SHP77 (cell line): ENCODE measurements around the gene NLRC5.
"Not testable (repeated sequence)": the region's sequence is repeated elsewhere in the genome, so short reads cannot be mapped to it uniquely, and the experiment has no call there.

ENCODE experiments used
- DNase-seq, 2 experiments: peaks; one replicate each; lab custom pipeline; 2025; lab: John Stamatoyannopoulos, UW

The NLRC5 gene

DNA sequence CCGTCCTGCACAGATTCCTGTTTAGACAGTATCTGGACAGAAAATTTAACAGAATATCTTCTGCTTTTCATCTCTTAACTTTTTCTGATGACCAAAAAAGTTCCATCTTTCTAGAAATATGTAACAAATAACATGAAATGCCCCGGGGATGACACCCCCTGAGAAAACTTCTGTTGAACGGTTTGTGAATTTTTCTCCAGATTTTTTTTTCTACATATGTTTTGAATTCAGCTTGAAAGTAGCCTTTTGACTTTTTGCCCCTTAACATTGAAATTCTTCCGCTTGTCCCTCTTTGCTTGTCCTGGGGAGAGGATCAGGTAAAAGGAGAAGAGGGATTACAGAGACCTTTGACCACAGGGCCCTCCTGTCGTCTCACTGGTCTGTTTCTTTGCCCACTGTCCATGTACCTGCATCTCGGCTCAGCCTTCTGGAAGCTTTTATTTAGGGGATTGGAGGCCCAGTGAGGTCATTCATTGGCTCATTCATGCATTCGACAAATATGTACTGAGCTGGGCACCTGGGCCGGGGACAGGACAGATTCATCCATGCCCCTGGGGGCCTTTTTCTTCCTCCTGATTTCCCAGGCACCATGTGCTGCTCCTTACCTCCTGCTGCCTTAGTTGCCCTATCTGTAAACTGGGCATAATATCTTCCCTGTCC is 83.4 kb downstream of the NLRC5 start:
- no peak for DNase-seq

DNA sequence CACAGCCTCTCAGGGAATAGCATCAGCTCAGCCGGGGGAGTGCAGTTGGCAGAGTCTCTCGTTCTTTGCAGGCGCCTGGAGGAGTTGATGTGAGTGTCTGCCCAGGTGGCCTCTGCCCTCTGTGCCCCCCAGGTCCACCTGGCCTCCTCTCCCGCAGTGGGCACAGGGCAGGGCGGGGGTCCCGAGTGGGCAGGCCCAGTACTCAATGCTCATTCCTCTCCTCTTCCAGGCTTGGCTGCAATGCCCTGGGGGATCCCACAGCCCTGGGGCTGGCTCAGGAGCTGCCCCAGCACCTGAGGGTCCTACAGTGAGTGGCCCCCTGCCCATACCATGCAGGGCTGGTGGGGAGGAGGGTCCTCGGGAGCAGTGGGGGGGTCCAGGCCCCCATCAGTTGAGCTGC is 88.4 kb downstream of the NLRC5 start:
- DNase-seq, result no peak

DNA sequence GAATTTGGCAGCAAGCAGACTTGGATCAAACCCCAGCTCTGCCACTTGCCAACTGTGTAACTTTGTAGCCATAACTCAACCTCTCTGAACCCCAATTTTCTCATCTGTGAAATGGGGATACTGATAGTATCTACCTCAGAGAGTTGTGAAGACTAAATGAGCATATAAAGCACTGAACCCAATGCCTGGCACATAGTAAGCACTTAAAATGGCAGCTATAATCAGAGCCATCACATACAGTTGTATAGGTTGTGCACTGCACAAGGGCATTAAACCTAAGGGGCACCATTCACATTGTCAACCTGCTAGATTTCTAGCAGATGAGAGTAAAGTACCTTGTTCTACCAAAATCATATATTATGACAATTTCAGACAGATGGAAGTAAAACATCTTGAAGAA is 92.4 kb downstream of the NLRC5 start:
- DNase-seq, result no peak

DNA sequence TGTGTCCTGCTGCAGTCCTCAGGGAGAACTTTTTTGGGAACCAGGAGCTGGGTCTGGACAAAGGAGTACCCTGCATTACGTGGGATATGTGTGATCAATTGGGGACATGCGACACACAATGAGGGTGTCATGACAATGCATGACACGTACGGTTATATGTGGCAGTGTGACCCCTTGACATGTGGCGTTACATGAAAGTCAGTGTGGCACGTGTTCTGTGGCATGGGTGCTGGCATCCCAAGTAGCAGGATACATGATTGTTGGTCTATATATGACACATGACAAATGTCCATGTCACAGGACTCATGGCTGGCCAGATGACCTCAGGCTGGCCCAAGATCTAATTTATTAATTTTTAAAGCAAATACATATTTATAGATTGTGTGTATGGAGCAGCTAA is 93.3 kb downstream of the NLRC5 start:
- no peak for DNase-seq

DNA sequence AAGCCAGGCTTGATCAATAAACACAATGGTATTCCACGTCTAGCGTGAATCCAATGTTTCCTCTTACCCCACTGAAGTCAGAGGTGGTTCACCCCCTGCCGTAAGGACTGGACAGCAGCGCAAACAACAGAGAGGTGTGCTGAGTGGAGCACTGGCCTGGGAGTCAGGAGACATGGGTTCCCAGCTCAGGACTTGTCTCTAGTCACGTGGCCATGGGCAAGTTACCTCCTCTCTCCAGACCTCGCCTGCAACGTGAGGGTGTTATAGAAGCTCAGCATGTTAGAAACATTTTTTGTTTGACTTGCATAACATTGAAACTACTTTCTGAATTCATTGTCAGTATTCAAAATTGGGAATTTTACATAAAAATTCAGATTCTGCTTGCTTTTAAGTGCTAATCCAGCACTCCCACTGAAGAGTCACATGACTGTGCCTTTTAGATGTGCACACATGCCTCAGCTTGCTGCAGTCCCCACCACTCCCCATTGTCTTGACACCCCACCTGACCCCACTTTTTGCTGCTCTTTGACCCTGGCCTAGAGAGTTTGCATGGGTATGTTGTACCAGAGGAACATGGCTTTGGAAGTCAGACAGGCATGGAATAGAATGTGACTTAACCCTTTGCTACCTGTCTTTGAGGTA is 94.2 kb downstream of the NLRC5 start:
- no peak for DNase-seq

DNA sequence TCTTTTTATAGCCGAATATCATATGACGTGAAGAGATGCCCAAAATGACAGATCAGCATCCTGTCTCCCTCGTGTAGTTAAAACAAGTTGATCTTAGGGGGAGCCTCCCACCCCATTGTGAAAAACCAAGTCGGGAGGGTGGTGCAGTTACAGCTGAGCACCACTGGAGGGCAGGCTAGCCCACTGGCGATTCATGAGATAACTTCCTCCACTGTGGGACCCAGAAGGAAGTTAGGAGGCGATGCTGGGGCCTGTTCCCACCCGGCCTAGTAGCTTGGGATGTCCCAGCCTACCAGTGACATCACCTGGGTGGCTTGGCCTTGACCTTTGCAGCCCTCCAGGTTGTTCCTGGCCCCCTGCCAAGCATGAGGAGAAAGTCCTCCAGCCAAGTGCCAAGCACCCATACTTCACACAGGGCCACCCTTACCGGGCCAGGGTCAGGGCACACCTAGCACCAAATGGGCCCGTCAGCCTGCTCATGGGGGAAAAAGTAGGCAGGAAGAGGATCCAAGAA is 95.0 kb downstream of the NLRC5 start:
- peak; percentile 27 to 64 for DNase-seq

DNA sequence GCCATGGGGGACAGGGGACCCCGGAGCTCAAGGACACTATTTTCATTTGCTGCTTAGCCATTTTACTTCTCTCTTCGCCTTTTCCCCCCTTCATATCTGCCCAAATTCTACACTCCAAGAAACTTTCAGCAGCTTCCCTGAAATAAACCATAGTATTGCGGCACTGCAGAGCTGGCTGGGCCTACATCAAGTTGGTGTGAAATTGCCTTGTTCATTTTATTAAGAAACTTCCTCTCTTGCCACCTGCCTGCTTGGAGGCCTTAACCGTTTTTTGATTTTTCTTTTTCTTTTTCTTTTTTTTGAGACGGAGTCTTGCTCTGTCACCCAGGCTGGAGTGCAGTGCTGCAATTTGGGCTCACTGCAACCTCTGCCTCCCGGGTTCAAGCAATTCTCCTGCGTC is 95.6 kb downstream of the NLRC5 start:
- DNase-seq, result no peak

DNA sequence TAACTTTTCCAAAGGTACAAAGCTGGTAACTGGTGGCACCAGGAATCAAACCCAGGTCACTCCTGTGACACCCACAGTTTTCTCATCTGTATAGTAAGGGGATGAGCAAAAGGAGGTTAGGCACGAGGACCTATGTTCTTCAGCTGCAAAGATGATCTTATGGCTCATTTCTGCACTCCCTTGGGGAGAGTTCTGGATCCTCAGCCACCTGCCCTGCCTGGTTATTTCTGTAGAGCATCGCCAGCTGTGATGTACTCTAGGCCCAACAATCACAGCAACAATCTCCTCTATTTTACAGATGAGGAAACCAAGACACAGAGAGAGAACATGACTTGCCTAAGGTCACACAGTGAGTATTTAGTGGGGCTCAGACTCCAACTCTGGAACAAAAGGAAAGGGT is 97.6 kb downstream of the NLRC5 start:
- DNase-seq, result no peak

DNA sequence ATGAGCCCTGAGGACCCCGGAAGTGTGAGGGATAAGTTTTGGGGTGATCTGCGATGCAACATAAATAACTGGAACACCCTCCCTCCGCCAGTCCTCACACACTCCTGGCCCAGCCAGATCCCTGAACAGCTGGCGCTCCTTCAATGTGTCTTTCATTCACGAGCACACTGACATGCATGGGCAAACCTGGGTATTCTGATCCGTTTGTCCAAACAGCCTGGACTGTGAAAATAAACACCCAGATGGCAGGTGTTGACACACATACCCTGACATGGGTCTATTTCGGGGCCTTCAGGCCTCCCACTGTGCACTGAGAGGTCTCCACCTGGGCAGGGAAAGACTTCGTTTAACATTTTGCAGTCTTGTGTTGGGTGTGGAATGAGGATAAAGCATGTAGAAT is 100.0 kb downstream of the NLRC5 start:
- peak; percentile 72 to 79 for DNase-seq

DNA sequence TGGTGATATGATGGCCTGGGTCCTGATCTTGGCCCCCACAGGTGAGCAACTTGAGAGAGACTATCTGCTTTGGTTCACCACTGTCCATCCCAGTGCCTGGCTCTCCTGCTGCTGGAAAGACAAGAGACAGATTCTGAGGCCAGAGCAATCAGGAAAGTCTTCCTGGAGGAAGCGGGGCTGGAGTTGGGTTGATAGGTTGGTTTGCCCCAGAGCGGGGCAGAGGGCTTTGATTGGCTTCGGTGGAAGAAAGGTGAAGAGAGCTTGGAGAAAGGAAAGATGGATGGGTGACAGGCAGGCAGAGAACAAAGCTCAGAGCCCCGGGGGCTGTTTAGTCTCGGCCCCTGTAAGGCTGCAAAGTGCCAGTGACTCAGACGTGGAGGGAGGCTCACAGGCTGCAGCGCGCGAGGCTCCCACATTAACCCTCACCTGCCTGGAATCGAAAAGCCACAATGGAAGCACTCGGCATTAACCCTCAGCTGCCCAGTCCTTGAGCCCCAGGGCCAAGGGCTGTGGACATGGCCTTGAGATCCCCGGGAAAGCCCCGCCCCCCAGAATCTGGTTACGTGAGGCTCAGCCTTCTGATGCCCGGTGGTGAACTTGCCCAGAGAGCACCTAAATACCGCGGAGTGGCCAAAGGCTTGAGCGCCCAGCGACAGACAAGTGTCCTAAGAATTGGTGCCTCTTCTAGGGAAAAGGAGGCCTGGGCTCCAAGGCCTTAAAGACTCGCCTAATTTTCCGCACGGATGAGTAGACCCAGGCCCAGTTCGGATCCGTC is 102.0 kb downstream of the NLRC5 start:
- DNase-seq, result peak in 1 of 2 experiments; percentile 12

DNA sequence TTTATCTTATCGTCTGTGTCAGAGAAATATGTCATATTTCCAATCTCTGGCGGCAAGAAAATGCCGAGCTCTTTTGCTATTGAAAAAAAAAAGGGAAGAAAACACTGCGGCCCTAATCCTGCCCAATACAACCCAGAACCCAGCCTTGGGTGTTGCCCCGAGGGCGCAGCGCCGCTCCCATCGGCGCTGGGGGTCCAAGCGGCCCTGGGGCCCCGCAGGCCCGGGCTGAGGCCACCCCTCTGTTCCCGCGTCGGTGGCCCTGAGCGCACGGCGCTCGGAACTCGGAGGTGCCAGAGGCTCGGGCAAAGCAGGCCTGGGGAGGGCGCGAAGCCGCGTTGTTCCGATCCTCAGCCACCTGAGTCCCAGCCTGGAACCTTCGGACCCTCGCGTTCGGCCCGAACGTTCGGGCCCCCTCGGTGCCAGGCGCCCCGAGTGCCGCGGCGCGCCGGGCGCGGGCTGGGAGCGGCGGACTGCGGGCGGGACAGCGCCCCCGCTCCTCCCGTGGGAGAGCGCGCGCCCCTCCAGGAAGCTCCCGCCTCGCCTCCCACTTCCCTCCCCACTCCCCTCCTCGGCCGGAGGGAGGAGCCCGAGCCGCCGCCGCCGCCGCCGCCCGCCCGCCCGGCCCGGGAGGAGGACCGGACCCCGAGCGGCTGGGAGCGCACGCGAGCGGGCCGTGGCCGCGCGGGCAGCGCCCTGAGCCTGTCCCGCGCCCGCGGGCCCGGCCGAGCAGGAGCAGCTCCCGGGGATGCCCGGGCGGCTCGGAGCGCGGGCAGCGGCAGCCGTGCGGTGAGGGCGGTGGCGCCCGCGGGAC is 102.8 kb downstream of the NLRC5 start, which contains the start of gene CPNE2:
Gene CPNE2, plus strand, starts transcription at position 609 of the 811 bp plus-strand sequence. CDS start 18,160 bp downstream, outside the sequence.
- peak in 1 of 2 experiments; percentile 32 for DNase-seq

DNA sequence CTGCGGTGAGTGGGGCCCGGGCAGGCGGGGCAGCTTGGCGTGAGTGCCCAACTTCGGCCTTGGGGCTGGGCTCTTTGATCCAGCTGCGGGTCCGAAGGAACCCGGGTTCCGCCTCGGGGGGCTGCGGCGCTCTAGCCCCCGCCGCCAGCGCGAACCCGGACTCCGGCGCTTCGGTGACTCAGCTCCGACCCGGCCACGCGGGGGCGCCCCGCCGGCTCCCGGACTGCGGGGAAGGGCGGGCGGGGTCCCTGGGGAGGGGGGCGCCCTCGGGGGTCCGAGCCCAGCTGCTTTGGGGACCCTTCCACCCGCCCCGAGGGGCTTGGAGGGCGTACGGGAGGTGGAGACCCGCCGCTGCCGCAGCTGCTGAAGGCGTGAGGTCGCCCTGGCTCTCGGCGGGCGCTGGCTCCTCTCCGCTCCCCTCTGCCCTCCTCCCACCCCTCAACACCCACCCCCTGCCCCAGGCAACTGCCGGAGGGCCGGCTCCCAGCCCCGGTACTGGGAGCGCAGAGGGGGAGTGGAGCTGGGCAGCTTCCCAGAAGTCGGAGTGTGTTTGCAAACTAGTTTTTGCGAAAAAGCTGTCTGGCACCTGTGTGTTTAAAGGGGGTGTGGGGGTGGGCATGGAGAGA is 103.5 kb downstream of the NLRC5 start:
- DNase-seq, result peak in 1 of 2 experiments; percentile 29

DNA sequence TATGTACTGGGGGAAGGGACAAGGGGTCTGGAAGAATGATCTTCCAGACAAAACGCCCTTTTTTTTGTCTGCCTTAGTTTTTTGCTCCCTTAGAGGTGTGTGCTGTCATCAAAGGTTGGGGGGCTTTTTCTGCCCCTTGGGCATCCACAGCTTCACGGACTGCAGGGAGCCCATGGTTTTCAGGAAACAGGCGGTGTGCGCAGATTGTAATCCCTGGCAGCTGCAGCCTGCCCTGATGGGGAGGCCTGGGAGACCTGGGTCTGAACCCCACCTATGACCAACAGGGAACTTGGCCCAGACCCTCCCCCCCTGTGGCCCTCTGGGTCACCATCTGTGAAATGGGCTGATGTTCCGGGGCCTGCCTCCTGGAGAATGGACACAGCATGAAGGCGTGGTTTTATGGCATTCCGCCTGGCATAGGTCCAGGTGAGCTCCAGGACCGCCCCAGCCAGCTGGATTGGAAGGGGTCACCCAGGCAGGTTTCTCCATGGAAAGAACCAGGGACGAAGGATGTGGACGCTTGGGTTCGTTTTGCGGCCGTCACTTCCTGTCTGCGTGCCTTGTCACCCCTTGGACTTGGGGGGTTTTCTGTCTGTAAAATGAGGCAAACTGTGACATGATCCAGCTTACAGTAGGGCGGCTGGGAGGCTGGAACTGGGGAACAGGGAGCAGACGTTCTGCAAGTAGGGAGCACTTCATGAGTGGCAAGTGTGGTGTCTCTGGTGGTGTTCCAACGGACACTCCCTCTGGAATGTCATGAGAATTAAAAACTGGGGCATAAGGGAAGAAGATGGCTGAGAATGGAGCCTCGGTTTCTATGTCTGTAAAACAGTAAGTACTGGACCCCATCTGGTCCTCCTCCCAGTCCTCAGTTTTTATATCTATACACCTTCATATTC is 104.6 kb downstream of the NLRC5 start:
- peak in 1 of 2 experiments; percentile 6 for DNase-seq

DNA sequence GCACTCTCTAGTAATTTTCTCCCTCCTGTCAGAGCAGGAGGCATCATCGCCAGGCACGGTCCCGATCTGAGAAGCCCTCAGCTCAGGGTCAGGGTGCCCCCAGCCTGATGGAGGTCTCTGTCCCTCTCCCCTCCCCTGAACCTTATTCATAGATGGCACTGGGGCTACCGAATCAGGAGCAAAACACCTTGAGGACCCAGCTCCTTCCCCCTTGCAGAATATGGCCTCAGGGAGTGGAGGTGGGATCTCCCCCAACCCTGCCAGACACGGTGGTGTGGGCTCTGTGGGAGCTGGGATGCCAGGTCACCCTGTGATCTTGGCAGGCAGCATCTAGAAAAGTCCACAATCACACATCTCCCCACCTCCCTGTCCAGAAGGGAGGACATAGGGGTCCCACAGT is 105.6 kb downstream of the NLRC5 start:
- DNase-seq, result no peak

DNA sequence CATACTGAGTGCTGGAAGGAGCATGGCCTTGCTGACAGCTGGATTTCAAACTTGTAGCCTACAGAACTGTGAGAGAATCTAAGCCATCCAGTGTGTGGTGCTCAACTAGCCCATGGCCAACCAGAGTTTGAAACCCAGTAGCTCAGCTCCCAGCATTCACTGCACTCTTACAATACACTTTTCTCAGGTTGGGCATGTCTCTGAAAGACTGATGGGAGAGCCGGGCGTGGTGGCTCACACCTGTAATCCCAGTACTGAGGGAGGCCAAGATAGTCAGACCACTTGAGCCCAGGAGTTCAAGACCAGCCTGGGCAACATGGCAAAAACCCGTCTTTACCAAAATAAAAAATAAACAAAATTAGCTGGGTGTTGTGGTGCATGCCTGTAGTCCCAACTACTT is 106.8 kb downstream of the NLRC5 start:
- DNase-seq, result no peak

DNA sequence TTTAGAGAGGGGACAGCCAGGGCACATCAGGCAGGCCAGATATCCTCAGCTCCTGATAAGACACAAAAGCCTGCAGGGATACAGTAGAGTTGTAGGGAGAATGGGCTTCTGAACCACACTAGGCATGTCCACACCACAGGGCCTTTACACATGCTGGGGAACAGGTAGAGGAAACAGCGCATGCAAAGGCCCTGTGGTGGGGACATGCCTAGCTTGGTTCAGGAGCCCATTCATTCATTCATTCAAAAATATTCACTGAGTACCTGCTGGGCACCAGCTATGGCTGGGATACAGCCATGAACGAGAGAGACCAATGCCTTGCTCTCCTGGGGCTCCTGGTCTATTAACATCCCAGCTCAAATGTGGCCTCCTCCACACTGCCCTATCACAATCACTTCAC is 107.4 kb downstream of the NLRC5 start:
- DNase-seq, result no peak

DNA sequence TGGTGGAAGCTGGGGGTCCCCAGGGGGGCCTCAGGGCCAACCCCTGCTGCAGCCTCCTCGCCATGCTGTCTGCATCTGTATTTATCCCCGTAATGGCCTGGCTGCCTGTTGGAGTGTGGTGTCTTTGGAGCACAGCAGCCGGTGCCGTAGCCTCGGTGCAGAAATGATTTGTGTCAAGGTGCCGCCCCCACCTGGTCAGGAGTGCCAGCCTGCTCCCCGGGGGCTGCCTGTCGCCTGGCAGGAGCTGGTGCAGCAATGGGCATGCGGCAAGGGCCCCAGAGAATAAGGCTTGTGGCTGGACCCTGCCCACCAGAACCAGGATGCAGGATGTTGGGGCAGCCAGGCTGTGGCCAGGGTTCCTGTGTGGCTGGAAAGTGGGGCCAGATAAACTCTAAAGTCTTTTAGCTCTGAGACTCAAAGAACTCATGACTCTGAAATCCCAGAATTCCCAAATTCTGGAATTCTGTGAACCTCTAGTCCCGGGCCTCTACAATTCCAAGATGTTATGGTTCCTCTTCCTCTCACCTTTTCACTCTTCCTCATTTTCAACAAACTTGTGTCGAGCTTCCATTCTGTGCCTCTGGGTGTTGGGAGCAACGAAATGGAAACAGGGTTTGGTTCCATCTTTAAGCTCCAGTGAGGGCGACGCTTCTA is 109.0 kb downstream of the NLRC5 start:
- no peak for DNase-seq

DNA sequence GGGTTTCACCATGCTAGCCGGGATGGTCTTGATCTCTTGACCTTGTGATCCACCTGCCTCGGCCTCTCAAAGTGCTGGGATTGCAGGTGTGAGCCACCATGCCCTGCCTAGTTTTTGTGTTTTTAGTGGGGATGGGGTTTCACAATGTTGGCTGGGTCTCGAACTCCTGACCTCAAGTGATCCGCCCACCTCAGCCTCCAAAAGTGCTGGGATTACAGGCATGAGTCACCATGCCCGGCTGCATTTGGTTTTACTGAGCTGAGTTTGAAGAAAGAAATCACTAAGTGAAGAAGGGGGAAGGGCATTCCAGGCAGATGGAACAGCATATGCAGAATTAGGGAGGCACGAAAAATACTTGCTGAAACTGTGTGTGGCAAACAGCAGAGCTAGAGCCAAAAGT is 110.6 kb downstream of the NLRC5 start:
- not testable (repeated sequence) for DNase-seq

DNA sequence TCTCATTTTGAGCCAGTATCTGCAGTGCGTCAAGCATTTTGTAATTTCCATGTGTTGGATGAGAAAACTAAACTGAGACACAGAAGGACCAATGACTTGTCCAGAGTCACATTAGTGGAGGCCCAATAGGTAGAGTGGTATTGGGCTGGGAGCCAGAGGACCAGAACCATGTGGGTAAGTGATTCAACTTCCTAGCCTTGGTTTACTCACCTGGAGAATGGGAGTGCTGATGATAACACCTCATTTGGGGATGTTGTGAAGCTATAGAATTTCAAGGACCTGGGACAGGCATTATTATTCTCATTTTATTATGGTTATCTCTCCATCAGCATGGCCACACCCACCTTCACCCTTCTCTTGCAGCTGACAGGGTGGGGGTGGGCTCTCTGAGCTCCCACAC is 111.1 kb downstream of the NLRC5 start:
- DNase-seq, result no peak
